Measurements from ENCODE around the gene PVALEF. TPM values are rescaled to one million over a fixed set of nuclear protein-coding genes. Genes with fewer than 3 reads are reported as not detected.

PVALEF gene
- total and polyA plus RNA-seq, 2 of the 13 experiments (the other 11 are each of a cell fraction or from before 2014, with no cell fraction given), result 0.18 TPM

GRCh38 chr17:81164371-81165245, 699 bp upstream of the PVALEF start (continued):
- TF ChIP-seq, protein P1, sequence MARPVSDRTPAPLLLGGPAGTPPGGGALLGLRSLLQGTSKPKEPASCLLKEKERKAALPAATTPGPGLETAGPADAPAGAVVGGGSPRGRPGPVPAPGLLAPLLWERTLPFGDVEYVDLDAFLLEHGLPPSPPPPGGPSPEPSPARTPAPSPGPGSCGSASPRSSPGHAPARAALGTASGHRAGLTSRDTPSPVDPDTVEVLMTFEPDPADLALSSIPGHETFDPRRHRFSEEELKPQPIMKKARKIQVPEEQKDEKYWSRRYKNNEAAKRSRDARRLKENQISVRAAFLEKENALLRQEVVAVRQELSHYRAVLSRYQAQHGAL (CRISPR knock-in tag; IDR thresholded peaks at IDR 0.05; ENCODE audit: not compliant biosample characterization), result no peak
- TF ChIP-seq HOXD1 (CRISPR knock-in tag; IDR thresholded peaks at IDR 0.05), result no peak
- TF ChIP-seq, protein P2, sequence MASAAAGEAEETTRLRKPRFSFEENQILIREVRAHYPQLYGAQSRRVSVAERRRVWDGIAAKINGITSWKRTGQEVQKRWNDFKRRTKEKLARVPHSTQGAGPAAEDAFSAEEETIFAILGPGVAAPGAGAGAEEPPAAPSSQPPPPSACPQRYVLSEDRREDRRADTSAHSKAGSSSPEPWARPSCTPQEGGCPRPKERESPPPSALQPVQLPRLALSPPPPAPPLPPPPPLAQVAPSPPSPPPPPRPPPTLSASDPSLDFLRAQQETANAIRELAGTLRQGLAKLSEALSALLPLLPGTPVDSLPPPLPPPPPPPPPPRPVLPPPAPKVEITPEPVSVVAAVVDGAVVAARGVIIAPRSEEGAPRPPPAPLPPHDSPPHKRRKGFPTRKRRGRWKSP (CRISPR knock-in tag; IDR thresholded peaks at IDR 0.05), result no peak
- TF ChIP-seq NFKB2 (CRISPR knock-in tag; IDR thresholded peaks at IDR 0.05; ENCODE audit: borderline replicate concordance), result no peak
- no peak for TF ChIP-seq ATM (IDR thresholded peaks at IDR 0.05; ENCODE audit: borderline replicate concordance)
- no peak for TF ChIP-seq HNRNPH1 (optimal IDR thresholded peaks at IDR 0.05; ENCODE audit: low read depth, low read length)
- no peak; the same call in 1 of the 2 replicates for TF ChIP-seq RARA (CRISPR knock-in tag; IDR thresholded peaks at IDR 0.05)
- TF ChIP-seq ZNF749 (CRISPR knock-in tag; IDR thresholded peaks at IDR 0.05; ENCODE audit: borderline replicate concordance), result no peak
- TF ChIP-seq, protein P3, sequence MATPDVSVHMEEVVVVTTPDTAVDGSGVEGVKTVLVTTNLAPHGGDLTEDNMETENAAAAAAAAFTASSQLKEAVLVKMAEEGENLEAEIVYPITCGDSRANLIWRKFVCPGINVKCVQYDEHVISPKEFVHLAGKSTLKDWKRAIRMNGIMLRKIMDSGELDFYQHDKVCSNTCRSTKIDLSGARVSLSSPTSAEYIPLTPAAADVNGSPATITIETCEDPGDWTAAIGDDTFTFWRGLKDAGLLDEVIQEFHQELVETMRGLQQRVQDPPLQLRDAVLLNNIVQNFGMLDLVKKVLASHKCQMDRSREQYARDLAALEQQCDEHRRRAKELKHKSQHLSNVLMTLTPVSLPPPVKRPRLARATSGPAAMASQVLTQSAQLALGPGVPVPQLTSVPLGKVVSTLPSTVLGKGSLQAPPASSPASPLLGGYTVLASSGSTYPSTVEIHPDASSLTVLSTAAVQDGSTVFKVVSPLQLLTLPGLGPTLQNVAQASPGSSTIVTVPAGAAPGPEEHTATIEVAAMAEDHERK (CRISPR knock-in tag; IDR thresholded peaks at IDR 0.05; ENCODE audit: low read depth), result no peak; the same call in 1 of the 2 replicates
- TF ChIP-seq, protein P4, sequence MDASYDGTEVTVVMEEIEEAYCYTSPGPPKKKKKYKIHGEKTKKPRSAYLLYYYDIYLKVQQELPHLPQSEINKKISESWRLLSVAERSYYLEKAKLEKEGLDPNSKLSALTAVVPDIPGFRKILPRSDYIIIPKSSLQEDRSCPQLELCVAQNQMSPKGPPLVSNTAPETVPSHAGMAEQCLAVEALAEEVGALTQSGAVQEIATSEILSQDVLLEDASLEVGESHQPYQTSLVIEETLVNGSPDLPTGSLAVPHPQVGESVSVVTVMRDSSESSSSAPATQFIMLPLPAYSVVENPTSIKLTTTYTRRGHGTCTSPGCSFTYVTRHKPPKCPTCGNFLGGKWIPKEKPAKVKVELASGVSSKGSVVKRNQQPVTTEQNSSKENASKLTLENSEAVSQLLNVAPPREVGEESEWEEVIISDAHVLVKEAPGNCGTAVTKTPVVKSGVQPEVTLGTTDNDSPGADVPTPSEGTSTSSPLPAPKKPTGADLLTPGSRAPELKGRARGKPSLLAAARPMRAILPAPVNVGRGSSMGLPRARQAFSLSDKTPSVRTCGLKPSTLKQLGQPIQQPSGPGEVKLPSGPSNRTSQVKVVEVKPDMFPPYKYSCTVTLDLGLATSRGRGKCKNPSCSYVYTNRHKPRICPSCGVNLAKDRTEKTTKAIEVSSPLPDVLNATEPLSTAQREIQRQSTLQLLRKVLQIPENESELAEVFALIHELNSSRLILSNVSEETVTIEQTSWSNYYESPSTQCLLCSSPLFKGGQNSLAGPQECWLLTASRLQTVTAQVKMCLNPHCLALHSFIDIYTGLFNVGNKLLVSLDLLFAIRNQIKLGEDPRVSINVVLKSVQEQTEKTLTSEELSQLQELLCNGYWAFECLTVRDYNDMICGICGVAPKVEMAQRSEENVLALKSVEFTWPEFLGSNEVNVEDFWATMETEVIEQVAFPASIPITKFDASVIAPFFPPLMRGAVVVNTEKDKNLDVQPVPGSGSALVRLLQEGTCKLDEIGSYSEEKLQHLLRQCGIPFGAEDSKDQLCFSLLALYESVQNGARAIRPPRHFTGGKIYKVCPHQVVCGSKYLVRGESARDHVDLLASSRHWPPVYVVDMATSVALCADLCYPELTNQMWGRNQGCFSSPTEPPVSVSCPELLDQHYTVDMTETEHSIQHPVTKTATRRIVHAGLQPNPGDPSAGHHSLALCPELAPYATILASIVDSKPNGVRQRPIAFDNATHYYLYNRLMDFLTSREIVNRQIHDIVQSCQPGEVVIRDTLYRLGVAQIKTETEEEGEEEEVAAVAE (CRISPR knock-in tag; IDR thresholded peaks at IDR 0.05; ENCODE audit: borderline replicate concordance), result no peak
- TF ChIP-seq NKX3-1 (CRISPR knock-in tag; IDR thresholded peaks at IDR 0.05), result no peak
- TF ChIP-seq PBX2 (CRISPR knock-in tag; IDR thresholded peaks at IDR 0.05), result no peak
- TF ChIP-seq BRCA1 (CRISPR knock-in tag; IDR thresholded peaks at IDR 0.05), result no peak
- TF ChIP-seq ZNF674 (CRISPR knock-in tag; IDR thresholded peaks at IDR 0.05; ENCODE audit: low read depth), result peak; percentile 50; the same call in 1 of the 2 replicates
- no peak for TF ChIP-seq E2F1 (CRISPR knock-in tag; IDR thresholded peaks at IDR 0.05)
- peak; percentile 73; the same call in 1 of the 2 replicates for TF ChIP-seq HDAC1 (CRISPR knock-in tag; IDR thresholded peaks at IDR 0.05)
- TF ChIP-seq TEAD3 (CRISPR knock-in tag; optimal IDR thresholded peaks at IDR 0.05; ENCODE audit: borderline replicate concordance), result peak; percentile 5
- TF ChIP-seq ZKSCAN8 (CRISPR knock-in tag; IDR thresholded peaks at IDR 0.05; ENCODE audit: borderline replicate concordance), result no peak
